OCI-LY7 (cell line): ENCODE data around the gene SLIT3. TPM values are rescaled to one million over a fixed set of nuclear protein-coding genes. Genes with fewer than 3 reads are reported as not detected.

Experiments
- BruUV-seq: library from RNA; stranded (reverse); fragments of 400-500 nt; replicated peaks from 2 replicates; lab custom pipeline; 2021; lab: Mats Ljungman, UMichigan
- CTCF ChIA-PET: fragments of 300-600 bp; sonication (Branson Sonifier 250); formaldehyde crosslinking; loops from one replicate; lab custom pipeline; 2022; ENCODE audit warnings: antibody characterized with exemption; ENCODE audit not compliant: unreplicated experiment; lab: Charles Lee
- POLR2A ChIA-PET: fragments of 300-600 bp; sonication (Branson Sonifier 250); formaldehyde crosslinking; loops from one replicate; lab custom pipeline; 2022; ENCODE audit warnings: antibody characterized with exemption; lab: Charles Lee
- DNase-seq: peaks from one replicate; pipeline ENCODE4 v3.0.0-alpha.2; 2015; ENCODE audit warnings: low spot score
- H2AFZ ChIP-seq: fragments of 200-600 bp; sonication (generic), shearing (Covaris generic); 2 replicates; pipeline ENCODE4 v1.6.1; 2014; ENCODE audit warnings: mild to moderate bottlenecking, antibody characterized with exemption, low read length, moderate library complexity
- H3K27ac ChIP-seq: fragments of 200-600 bp; sonication (generic); 2 replicates; pipeline ENCODE4 v1.5.1; 2014; ENCODE audit warnings: mixed run types, low read depth, mild to moderate bottlenecking, moderate library complexity, low read length, inconsistent platforms; ENCODE audit not compliant: poor library complexity, severe bottlenecking
- H3K36me3 ChIP-seq: fragments of 200-600 bp; sonication (generic); 2 replicates; pipeline ENCODE4 v1.6.1; 2014; ENCODE audit warnings: mild to moderate bottlenecking, antibody characterized with exemption, low read length, moderate library complexity, mixed read lengths; ENCODE audit not compliant: insufficient read depth
- H3K4me1 ChIP-seq: fragments of 200-600 bp; sonication (generic); 2 replicates; pipeline ENCODE4 v1.5.1; 2014; ENCODE audit warnings: mild to moderate bottlenecking, low read length; ENCODE audit not compliant: insufficient read depth, poor library complexity, severe bottlenecking
- H3K4me2 ChIP-seq: fragments of 200-600 bp; sonication (generic); 2 replicates; pipeline ENCODE4 v1.6.1; 2014; ENCODE audit warnings: mild to moderate bottlenecking, low read length
- H3K4me3 ChIP-seq: fragments of 200-600 bp; sonication (generic); 2 replicates; pipeline ENCODE4 v1.5.1; 2014; ENCODE audit warnings: mild to moderate bottlenecking, low read depth, low read length; ENCODE audit not compliant: poor library complexity, severe bottlenecking
- H3K79me2 ChIP-seq: fragments of 200-600 bp; sonication (generic); 2 replicates; pipeline ENCODE4 v1.6.1; 2016; ENCODE audit warnings: low read depth, mild to moderate bottlenecking, low read length, moderate library complexity, mixed read lengths; ENCODE audit not compliant: insufficient read depth
- H3K9me2 ChIP-seq: fragments of 200-600 bp; sonication (generic); 2 replicates; pipeline ENCODE4 v1.6.1; 2016; ENCODE audit warnings: mild to moderate bottlenecking, low read length, mixed read lengths; ENCODE audit not compliant: insufficient read depth
- H3K9me3 ChIP-seq: fragments of 200-600 bp; sonication (generic); 2 replicates; pipeline ENCODE4 v1.6.1; 2014; ENCODE audit warnings: mild to moderate bottlenecking, mixed run types, low read length, mixed read lengths
- H4K20me1 ChIP-seq: fragments of 200-600 bp; sonication (generic); 2 replicates; pipeline ENCODE4 v1.6.1; 2014; ENCODE audit warnings: mild to moderate bottlenecking, antibody characterized with exemption, low read length, moderate library complexity, mixed read lengths; ENCODE audit not compliant: insufficient read depth
- EZH2phosphoT487 ChIP-seq: fragments of 200-600 bp; sonication (generic); IDR thresholded peaks from 2 replicates; pipeline ENCODE4 v1.6.1; 2018; ENCODE audit warnings: low read depth, borderline replicate concordance, mild to moderate bottlenecking, mixed run types, antibody characterized with exemption, low read length, moderate library complexity, mixed read lengths
- intact Hi-C: fragments of 100-400 bp; cut with micrococcal nuclease; formaldehyde crosslinking; loops from one replicate; pipeline ENCODE4 v1.10.0; 2022; ENCODE audit not compliant: unreplicated experiment
- total RNA-seq, 2 experiments: library from RNA; depleted of rRNA in 1 of 2; stranded (reverse); fragments of >200 nt in 1 of 2; shearing (Covaris generic) in 1 of 2; gene quantifications; 2 replicates each; pipeline ENCODE4 v1.2.3, GENCODE V29; 2014 to 2022
- TF ChIP-seq, protein P1 (sequence below): fragments of 200-600 bp; sonication (generic); conservative IDR thresholded peaks from 2 replicates; pipeline ENCODE4 v1.5.1; 2014; ENCODE audit warnings: mild to moderate bottlenecking, antibody characterized with exemption, low read length, moderate library complexity, mixed read lengths

Gene SLIT3
- total RNA-seq, 2 experiments from 2014 or later: not detected

GRCh38 chr5:168702511-168702910 lies 598.4 kb downstream of the SLIT3 start:
- no peaks in the 10 kb centered on the region for H3K36me3 ChIP-seq
- H2AFZ ChIP-seq: no peak overlapping the region
- DNase-seq: no peak
- no peak overlapping the region for H3K27ac ChIP-seq
- BruUV-seq: no TSS peak
- ChIA-PET POLR2A (no interaction called here), CTCF (no interaction called here)
- H3K4me2 ChIP-seq: no peak overlapping the region
- no peaks in the 10 kb centered on the region for H4K20me1 ChIP-seq
- H3K4me3 ChIP-seq: no peak overlapping the region
- H3K4me1 ChIP-seq: no peaks in the 10 kb centered on the region
- H3K9me2 ChIP-seq: no peaks in the 10 kb centered on the region
- H3K79me2 ChIP-seq: no peaks in the 10 kb centered on the region
- TF ChIP-seq EZH2phosphoT487: no peak
- TF ChIP-seq, protein P1, sequence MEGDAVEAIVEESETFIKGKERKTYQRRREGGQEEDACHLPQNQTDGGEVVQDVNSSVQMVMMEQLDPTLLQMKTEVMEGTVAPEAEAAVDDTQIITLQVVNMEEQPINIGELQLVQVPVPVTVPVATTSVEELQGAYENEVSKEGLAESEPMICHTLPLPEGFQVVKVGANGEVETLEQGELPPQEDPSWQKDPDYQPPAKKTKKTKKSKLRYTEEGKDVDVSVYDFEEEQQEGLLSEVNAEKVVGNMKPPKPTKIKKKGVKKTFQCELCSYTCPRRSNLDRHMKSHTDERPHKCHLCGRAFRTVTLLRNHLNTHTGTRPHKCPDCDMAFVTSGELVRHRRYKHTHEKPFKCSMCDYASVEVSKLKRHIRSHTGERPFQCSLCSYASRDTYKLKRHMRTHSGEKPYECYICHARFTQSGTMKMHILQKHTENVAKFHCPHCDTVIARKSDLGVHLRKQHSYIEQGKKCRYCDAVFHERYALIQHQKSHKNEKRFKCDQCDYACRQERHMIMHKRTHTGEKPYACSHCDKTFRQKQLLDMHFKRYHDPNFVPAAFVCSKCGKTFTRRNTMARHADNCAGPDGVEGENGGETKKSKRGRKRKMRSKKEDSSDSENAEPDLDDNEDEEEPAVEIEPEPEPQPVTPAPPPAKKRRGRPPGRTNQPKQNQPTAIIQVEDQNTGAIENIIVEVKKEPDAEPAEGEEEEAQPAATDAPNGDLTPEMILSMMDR: no peak
- intact Hi-C loops: no loop called here
- H3K9me3 ChIP-seq: no peaks in the 10 kb centered on the region

DNA sequence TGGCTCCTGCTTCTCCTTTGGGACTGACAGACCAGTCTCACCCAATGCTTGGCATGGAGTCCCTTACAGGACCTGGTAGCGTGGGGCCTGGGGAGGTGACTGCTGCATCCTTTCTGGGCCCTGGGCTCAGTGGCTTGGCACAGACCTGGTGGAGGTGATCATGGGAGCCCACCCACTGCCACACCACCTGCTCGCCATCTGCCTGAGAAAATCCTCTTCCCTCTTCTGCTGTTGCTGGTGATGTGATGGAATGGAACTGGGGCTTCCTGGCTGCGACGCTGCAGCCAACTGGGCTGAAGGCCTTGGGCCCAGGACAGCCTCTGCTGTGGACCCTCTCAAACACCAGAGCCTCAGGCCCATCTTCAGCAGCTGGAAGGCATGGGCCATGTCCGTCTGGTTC lies 599.3 kb downstream of the SLIT3 start:
- intact Hi-C loops: no loop called here
- no peaks in the 10 kb centered on the region for H3K36me3 ChIP-seq
- H3K4me1 ChIP-seq: no peaks in the 10 kb centered on the region
- CTCF ChIA-PET: no interaction called here
- H2AFZ ChIP-seq: no peak overlapping the region
- TF ChIP-seq, protein P1: no peak
- TF ChIP-seq EZH2phosphoT487: no peak
- POLR2A ChIA-PET: no interaction called here
- no peaks in the 10 kb centered on the region for H3K9me3 ChIP-seq
- no peak overlapping the region for H3K4me2 ChIP-seq
- no peak overlapping the region for H3K4me3 ChIP-seq
- BruUV-seq: no TSS peak
- H3K27ac ChIP-seq: no peak overlapping the region
- H3K9me2 ChIP-seq: no peaks in the 10 kb centered on the region
- DNase-seq: no peak
- no peaks in the 10 kb centered on the region for H3K79me2 ChIP-seq
- no peaks in the 10 kb centered on the region for H4K20me1 ChIP-seq

GRCh38 chr5:168699002-168699401 lies 601.9 kb downstream of the SLIT3 start:
- Histone ChIP-seq H3K4me2 (no peak overlapping the region), H3K4me3 (no peak overlapping the region), H3K4me1 (no peaks in the 10 kb centered on the region), H2AFZ (no peak overlapping the region), H3K79me2 (no peaks in the 10 kb centered on the region), H3K36me3 (no peaks in the 10 kb centered on the region), H3K9me2 (no peaks in the 10 kb centered on the region), H4K20me1 (no peaks in the 10 kb centered on the region), H3K9me3 (no peaks in the 10 kb centered on the region), H3K27ac (no peak overlapping the region)
- CTCF ChIA-PET: no interaction called here
- POLR2A ChIA-PET: interaction anchor here (0.6 kb wide), 1 partner anchor 57 kb away, joined by 3 read pairs; no protein-coding TSS in a partner anchor
- no TSS peak for BruUV-seq
- TF ChIP-seq, protein P1: no peak
- no peak for TF ChIP-seq EZH2phosphoT487
- intact Hi-C loops: no loop called here
- no peak for DNase-seq
